ENCODE measurements around the gene CERS3.

DNA sequence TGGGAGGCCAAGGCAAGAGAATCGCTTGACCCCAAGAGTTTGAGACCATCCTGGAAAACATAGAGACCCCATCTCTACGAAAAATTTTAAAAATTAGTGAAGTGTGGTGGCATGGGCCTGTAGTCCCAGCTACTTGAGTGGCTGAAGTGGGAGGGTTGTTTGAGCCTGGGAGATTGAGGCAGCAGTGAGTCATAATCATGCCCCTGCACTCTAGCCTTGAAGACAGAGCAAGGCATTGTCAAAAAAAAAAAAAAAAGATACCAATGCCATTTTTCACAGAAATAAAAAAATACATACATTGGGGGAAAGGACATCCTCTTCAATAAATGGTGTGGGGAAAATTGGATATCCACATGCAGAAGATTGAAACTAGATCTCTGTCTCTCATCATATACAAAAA, 74.6 kb downstream of the CERS3 start:
- TF ChIP-seq EZH2 (IDR thresholded peaks at IDR 0.05; ENCODE audit: insufficient read depth, poor library complexity, severe bottlenecking) (no peak), EZH2phosphoT487 (IDR thresholded peaks at IDR 0.05; ENCODE audit: insufficient read depth, low read depth) (no peak)
